HL-60/S4 (cell line): ENCODE measurements around the gene TAS2R20.

Experiments
- in situ Hi-C: fragments of 300-500 bp; cut with MboI; formaldehyde crosslinking; loops from 2 replicates; pipeline ENCODE4 v1.14.3; 2022; ENCODE audit warnings: low sequenced_read_pairs

The TAS2R20 gene

GRCh38 chr12:10960211-10960610 is 37.9 kb downstream of the TAS2R20 start:
- in situ Hi-C loops, result no loop called here

- in situ Hi-C loops, result no loop called here
Observed at GRCh38 chr12:10959804-10960203, 38.3 kb downstream of the TAS2R20 start.

- in situ Hi-C loops, result no loop called here
Observed at GRCh38 chr12:10957741-10958140, 40.4 kb downstream of the TAS2R20 start.

- in situ Hi-C loops, result no loop called here
Observed at GRCh38 chr12:10956085-10956484, 42.0 kb downstream of the TAS2R20 start.

GRCh38 chr12:10952645-10953044 is 45.5 kb downstream of the TAS2R20 start:
- in situ Hi-C loops, result no loop called here
